ENCODE data around the gene PLCL1. TPM values are rescaled to one million over a fixed set of nuclear protein-coding genes. Genes with fewer than 3 reads are reported as not detected.

The PLCL1 gene
- total RNA-seq, 4 donors from 2014 or later = 6.6 to 10.0 (median 7.9) TPM

DNA sequence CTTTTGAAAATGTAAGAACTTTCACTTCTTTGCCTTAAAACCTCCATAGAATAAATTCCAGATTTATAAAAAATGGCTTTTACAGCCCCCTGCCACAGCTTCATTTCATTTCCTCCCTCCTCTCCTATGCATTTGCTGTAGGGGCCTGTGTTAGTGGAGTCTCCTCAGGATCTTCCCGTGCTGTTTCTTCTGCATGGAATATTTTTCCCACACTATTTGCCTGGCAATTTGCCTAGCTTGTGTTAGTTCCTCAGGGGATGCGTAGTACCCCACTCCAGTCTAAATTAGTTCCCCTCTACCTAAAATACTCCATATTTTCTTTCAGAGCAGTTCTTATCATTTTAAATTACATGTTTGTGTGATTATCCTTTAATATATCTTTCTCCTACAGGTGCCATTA is 262.2 kb downstream of the PLCL1 start:
- H3K27me3 ChIP-seq = no peaks in the 10 kb centered on the region
- no peaks in the 10 kb centered on the region for H3K36me3 ChIP-seq
- no peak overlapping the region for H3K27ac ChIP-seq
- H3K4me1 ChIP-seq = no peaks in the 10 kb centered on the region
- TF ChIP-seq POLR2A (IDR thresholded peaks at IDR 0.05) (no peak), EP300 (IDR thresholded peaks at IDR 0.05) (no peak), CTCF (IDR thresholded peaks at IDR 0.05) (no peak)
- H3K4me3 ChIP-seq = no peak overlapping the region
- no peak for DNase-seq (ENCODE audit: low spot score in 2 of 2)
- H3K9me3 ChIP-seq = no peaks in the 10 kb centered on the region
- 76 to 81% methylated on average over 2 of the region's 2 CpGs for WGBS, 2 donors

DNA sequence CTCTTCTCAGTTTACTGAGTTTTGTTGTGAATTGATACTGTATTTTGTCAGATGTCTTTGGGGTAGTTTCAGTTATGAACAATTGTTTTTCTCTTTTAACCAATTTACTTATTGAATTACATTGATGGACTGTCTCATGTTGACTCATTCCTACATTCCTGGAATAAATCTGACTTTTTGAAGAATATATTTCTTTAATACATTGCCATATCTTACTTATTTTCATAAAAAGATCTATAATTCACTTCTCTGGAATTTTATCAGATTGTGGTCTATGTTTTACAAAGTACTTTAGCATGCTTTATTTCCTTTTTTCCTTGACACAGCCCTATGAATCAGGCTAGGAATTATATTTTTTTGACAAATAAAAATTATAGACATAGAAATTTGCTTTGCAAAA is 268.3 kb downstream of the PLCL1 start:
- no peaks in the 10 kb centered on the region for H3K27me3 ChIP-seq
- no peaks in the 10 kb centered on the region for H3K36me3 ChIP-seq
- no peak overlapping the region for H3K27ac ChIP-seq
- no peak for DNase-seq (ENCODE audit: low spot score in 2 of 2)
- no peaks in the 10 kb centered on the region for H3K4me1 ChIP-seq
- H3K4me3 ChIP-seq = no peak overlapping the region
- H3K9me3 ChIP-seq = no peaks in the 10 kb centered on the region
- no peak for TF ChIP-seq EP300 (IDR thresholded peaks at IDR 0.05)
- TF ChIP-seq CTCF (IDR thresholded peaks at IDR 0.05) = no peak
- no peak for TF ChIP-seq POLR2A (IDR thresholded peaks at IDR 0.05)

DNA sequence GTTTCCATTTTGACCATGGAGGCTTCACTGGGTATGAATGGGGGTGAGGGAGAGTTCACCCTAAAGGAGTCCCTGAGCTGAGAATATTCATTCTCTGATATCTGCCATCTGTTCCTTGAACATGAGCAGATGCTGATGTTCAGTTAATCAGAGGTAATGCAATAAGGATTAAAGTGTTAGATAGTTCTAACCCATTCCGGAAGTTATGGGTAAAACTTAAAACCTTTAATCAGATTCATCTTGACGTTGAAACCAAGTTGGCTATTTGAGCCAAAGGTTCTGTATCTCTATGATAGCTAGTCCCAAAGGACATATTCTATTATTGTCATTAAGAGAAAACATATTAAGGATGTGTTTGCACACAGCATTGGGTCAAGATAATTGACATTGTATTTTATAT is 268.9 kb downstream of the PLCL1 start:
- Histone ChIP-seq H3K4me3 (no peak overlapping the region), H3K9me3 (no peaks in the 10 kb centered on the region), H3K27ac (no peak overlapping the region), H3K4me1 (no peaks in the 10 kb centered on the region), H3K36me3 (no peaks in the 10 kb centered on the region), H3K27me3 (no peaks in the 10 kb centered on the region)
- TF ChIP-seq CTCF (IDR thresholded peaks at IDR 0.05) (no peak), POLR2A (IDR thresholded peaks at IDR 0.05) (no peak), EP300 (IDR thresholded peaks at IDR 0.05) (no peak)
- no peak for DNase-seq (ENCODE audit: low spot score in 2 of 2)
- 85 to 90% methylated on average over 2 of the region's 2 CpGs for WGBS, 2 donors

DNA sequence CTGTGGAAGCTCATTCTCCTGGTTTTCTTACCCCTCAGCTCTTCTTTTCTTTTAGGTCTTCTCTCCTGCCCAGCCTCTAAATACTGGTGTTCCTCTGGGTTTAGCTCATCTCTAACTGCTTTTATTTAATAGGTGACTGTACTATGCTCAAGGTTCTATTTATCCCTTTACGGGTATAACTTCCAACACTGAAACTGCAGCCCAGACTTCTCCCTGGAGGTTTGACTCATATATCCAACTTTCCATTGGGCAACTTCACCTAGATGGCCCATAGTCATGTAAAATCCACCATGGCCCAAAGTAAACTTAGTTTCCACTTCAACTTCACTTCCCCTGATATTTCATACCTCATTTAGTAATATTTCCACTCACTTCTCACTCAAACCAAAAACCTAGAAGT is 273.1 kb downstream of the PLCL1 start:
- Histone ChIP-seq H3K36me3 (no peaks in the 10 kb centered on the region), H3K4me3 (no peak overlapping the region), H3K4me1 (no peaks in the 10 kb centered on the region), H3K27me3 (no peaks in the 10 kb centered on the region), H3K9me3 (no peaks in the 10 kb centered on the region), H3K27ac (no peak overlapping the region)
- TF ChIP-seq EP300 (IDR thresholded peaks at IDR 0.05) (no peak), CTCF (IDR thresholded peaks at IDR 0.05) (no peak), POLR2A (IDR thresholded peaks at IDR 0.05) (no peak)
- DNase-seq (ENCODE audit: low spot score in 2 of 2) = no peak
- WGBS, 2 donors = 79 to 84% methylated on average over 1 of the region's 1 CpG

DNA sequence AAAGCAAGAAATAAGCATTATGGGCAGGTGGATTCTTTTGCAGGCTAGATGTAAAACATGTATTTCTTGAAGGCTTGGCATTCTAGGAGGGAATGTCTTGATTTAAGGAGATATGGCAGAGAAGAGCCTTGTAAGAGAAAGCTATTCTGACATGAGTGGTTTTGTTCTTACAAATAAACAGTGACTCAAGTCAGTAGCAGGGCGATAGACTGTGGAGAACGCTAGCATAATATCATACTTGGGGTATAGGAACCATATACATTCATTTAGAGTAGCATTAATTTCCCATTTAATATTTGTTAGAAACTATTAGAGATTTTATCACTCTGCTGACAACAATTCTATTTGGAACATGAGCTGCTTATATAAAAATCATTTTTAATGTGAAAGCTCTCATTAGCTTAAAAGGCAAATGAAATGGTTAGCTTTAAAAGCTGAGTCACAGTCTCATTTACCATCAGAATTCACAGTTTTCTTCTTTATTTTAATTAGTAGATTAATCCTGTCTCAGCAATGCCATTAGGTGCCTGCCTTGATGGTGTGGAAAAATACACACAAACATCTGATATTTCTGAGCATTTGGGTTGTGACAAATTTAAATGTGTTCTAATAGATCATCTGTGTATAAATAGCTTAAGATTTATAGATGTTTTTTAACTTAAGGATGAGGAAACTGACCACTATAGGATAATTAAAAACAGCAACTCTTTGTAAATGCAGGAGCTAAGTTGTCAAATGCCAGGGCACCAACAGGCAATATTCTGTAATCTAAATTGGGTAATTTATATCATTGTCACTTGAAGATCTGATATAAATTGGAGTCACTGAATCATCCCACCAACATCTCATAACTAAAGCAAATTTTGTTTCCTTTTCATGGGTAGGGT is 276.7 kb downstream of the PLCL1 start:
- TF ChIP-seq POLR2A (IDR thresholded peaks at IDR 0.05) = no peak
- no peak for TF ChIP-seq EP300 (IDR thresholded peaks at IDR 0.05)
- Histone ChIP-seq H3K4me1 (no peaks in the 10 kb centered on the region), H3K36me3 (peaks cover 0 to 11% (median 0%) of the 10 kb centered on the region in 3 donors), H3K9me3 (no peaks in the 10 kb centered on the region), H3K4me3 (no peak overlapping the region), H3K27ac (no peak overlapping the region), H3K27me3 (no peaks in the 10 kb centered on the region)
- no peak for DNase-seq (ENCODE audit: low spot score in 2 of 2)
- WGBS, 2 donors = 91 to 94% methylated on average over 2 of the region's 2 CpGs
